Measurements from ENCODE around the gene RBM38.
A peak's percentile ranks its signal among the peaks of the same experiment; 100 is the strongest.

RBM38 gene

GRCh38 chr20:57390604-57391438 lies at the start of gene RBM38:
TSS of gene RBM38 (plus strand) at chr20:57391396. CDS start at chr20:57391582, 186 bp downstream.
- H3K4me1 ChIP-seq (ENCODE audit: low read length), result peaks cover 52% of the 10 kb centered on the region
- H4K20me1 ChIP-seq (ENCODE audit: insufficient read depth, low read length), result peaks cover 39% of the 10 kb centered on the region
- H3K9ac ChIP-seq (ENCODE audit: low read length), result peak within 1 kb of the TSS; percentile 96
- no peaks in the 10 kb centered on the region for H3K9me3 ChIP-seq (ENCODE audit: insufficient read depth, low read length)
- no peaks in the 10 kb centered on the region for H3K27me3 ChIP-seq (ENCODE audit: low read depth, low read length)
- peak within 1 kb of the TSS; percentile 58; the same call in 1 of the 2 replicates for H2AFZ ChIP-seq (ENCODE audit: low read depth, low read length)
- peaks cover 39% of the 10 kb centered on the region for H3K36me3 ChIP-seq (replicated peaks; ENCODE audit: low read depth, low read length)
- peak within 1 kb of the TSS; percentile 99 for H3K4me2 ChIP-seq (ENCODE audit: low read length)
- TF ChIP-seq EZH2phosphoT487 (IDR thresholded peaks at IDR 0.05; ENCODE audit: low read depth) (no peak), CTCF (IDR thresholded peaks at IDR 0.05; ENCODE audit: low read depth, low read length) (no peak)
- H3K27ac ChIP-seq (ENCODE audit: low read length), result peak within 1 kb of the TSS; percentile 83
- peak within 1 kb of the TSS; percentile 88 for H3K4me3 ChIP-seq (ENCODE audit: low read length)
- peaks cover 45% of the 10 kb centered on the region for H3K79me2 ChIP-seq (ENCODE audit: low read length)

- TF ChIP-seq EZH2phosphoT487 (IDR thresholded peaks at IDR 0.05; ENCODE audit: low read depth) (no peak), CTCF (IDR thresholded peaks at IDR 0.05; ENCODE audit: low read depth, low read length) (no peak)
- H4K20me1 ChIP-seq (ENCODE audit: insufficient read depth, low read length), result no peaks in the 10 kb centered on the region
Observed at GRCh38 chr20:57341663-57342062, 49.5 kb upstream of the RBM38 start.

GRCh38 chr20:57342829-57343228 lies 48.4 kb upstream of the RBM38 start:
- H3K36me3 ChIP-seq (replicated peaks; ENCODE audit: low read depth, low read length), result no peaks in the 10 kb centered on the region
- no peaks in the 10 kb centered on the region for H4K20me1 ChIP-seq (ENCODE audit: insufficient read depth, low read length)
- no peaks in the 10 kb centered on the region for H3K9me3 ChIP-seq (ENCODE audit: insufficient read depth, low read length)
- peaks cover 18% of the 10 kb centered on the region for H3K27me3 ChIP-seq (ENCODE audit: low read depth, low read length)
- H3K4me3 ChIP-seq (ENCODE audit: low read length), result no peak overlapping the region
- no peaks in the 10 kb centered on the region for H3K79me2 ChIP-seq (ENCODE audit: low read length)
- H3K4me1 ChIP-seq (ENCODE audit: low read length), result no peaks in the 10 kb centered on the region
- H2AFZ ChIP-seq (ENCODE audit: low read depth, low read length), result no peak overlapping the region
- TF ChIP-seq EZH2phosphoT487 (IDR thresholded peaks at IDR 0.05; ENCODE audit: low read depth) (no peak), CTCF (IDR thresholded peaks at IDR 0.05; ENCODE audit: low read depth, low read length) (no peak)
- H3K4me2 ChIP-seq (ENCODE audit: low read length), result no peak overlapping the region
- no peak overlapping the region for H3K27ac ChIP-seq (ENCODE audit: low read length)
- H3K9ac ChIP-seq (ENCODE audit: low read length), result no peak overlapping the region

More at GRCh38 chr20:57341663-57342062, 49.5 kb upstream of the RBM38 start:
- no peaks in the 10 kb centered on the region for H3K4me1 ChIP-seq (ENCODE audit: low read length)
- no peak overlapping the region for H2AFZ ChIP-seq (ENCODE audit: low read depth, low read length)
- H3K27ac ChIP-seq (ENCODE audit: low read length), result no peak overlapping the region
- H3K36me3 ChIP-seq (replicated peaks; ENCODE audit: low read depth, low read length), result no peaks in the 10 kb centered on the region
- no peak overlapping the region for H3K4me3 ChIP-seq (ENCODE audit: low read length)
- H3K79me2 ChIP-seq (ENCODE audit: low read length), result no peaks in the 10 kb centered on the region
- no peak overlapping the region for H3K4me2 ChIP-seq (ENCODE audit: low read length)
- no peaks in the 10 kb centered on the region for H3K9me3 ChIP-seq (ENCODE audit: insufficient read depth, low read length)
- no peak overlapping the region for H3K9ac ChIP-seq (ENCODE audit: low read length)
- peaks cover 18% of the 10 kb centered on the region for H3K27me3 ChIP-seq (ENCODE audit: low read depth, low read length)

GRCh38 chr20:57346477-57346876 lies 44.7 kb upstream of the RBM38 start:
- H3K79me2 ChIP-seq (ENCODE audit: low read length), result peaks cover 5% of the 10 kb centered on the region
- TF ChIP-seq CTCF (IDR thresholded peaks at IDR 0.05; ENCODE audit: low read depth, low read length) (peak; percentile 98), EZH2phosphoT487 (IDR thresholded peaks at IDR 0.05; ENCODE audit: low read depth) (no peak)
- no peak overlapping the region for H3K27ac ChIP-seq (ENCODE audit: low read length)
- no peaks in the 10 kb centered on the region for H3K4me1 ChIP-seq (ENCODE audit: low read length)
- H3K4me3 ChIP-seq (ENCODE audit: low read length), result no peak overlapping the region
- no peaks in the 10 kb centered on the region for H3K36me3 ChIP-seq (replicated peaks; ENCODE audit: low read depth, low read length)
- H3K9ac ChIP-seq (ENCODE audit: low read length), result no peak overlapping the region
- peaks cover 7% of the 10 kb centered on the region for H3K27me3 ChIP-seq (ENCODE audit: low read depth, low read length)
- H2AFZ ChIP-seq (ENCODE audit: low read depth, low read length), result no peak overlapping the region
- no peak overlapping the region for H3K4me2 ChIP-seq (ENCODE audit: low read length)
- no peaks in the 10 kb centered on the region for H4K20me1 ChIP-seq (ENCODE audit: insufficient read depth, low read length)
- H3K9me3 ChIP-seq (ENCODE audit: insufficient read depth, low read length), result no peaks in the 10 kb centered on the region
